ENCODE results near the gene GALNT15.

GALNT15 gene

GRCh38 chr3:16187213-16187790 lies 12.8 kb downstream of the GALNT15 start:
- no peak for DNase-seq (ENCODE audit: low read depth)

- DNase-seq (ENCODE audit: low read depth) = no peak
Measured at GRCh38 chr3:16188071-16188470, 13.6 kb downstream of the GALNT15 start.

GRCh38 chr3:16189201-16189600 lies 14.7 kb downstream of the GALNT15 start:
- DNase-seq (ENCODE audit: low read depth) = no peak

GRCh38 chr3:16190704-16191103 lies 16.2 kb downstream of the GALNT15 start:
- DNase-seq (ENCODE audit: low read depth) = no peak

GRCh38 chr3:16191591-16191990 lies 17.1 kb downstream of the GALNT15 start:
- DNase-seq (ENCODE audit: low read depth) = no peak

- no peak for DNase-seq (ENCODE audit: low read depth)
Measured at GRCh38 chr3:16192176-16192811, 17.8 kb downstream of the GALNT15 start.

- no peak for DNase-seq (ENCODE audit: low read depth)
Measured at GRCh38 chr3:16198427-16198826, 23.9 kb downstream of the GALNT15 start.

GRCh38 chr3:16199769-16200168 lies 25.3 kb downstream of the GALNT15 start:
- no peak for DNase-seq (ENCODE audit: low read depth)

GRCh38 chr3:16200411-16200810 lies 25.9 kb downstream of the GALNT15 start:
- no peak for DNase-seq (ENCODE audit: low read depth)

GRCh38 chr3:16203031-16203430 lies 28.6 kb downstream of the GALNT15 start:
- no peak for DNase-seq (ENCODE audit: low read depth)

GRCh38 chr3:16203671-16204629 lies 29.5 kb downstream of the GALNT15 start:
- no peak for DNase-seq (ENCODE audit: low read depth)

GRCh38 chr3:16204751-16205150 lies 30.3 kb downstream of the GALNT15 start:
- DNase-seq (ENCODE audit: low read depth) = no peak

GRCh38 chr3:16205156-16205870 lies 30.8 kb downstream of the GALNT15 start:
- peak; percentile 22 for DNase-seq (ENCODE audit: low read depth)

GRCh38 chr3:16207031-16207430 lies 32.6 kb downstream of the GALNT15 start:
- no peak for DNase-seq (ENCODE audit: low read depth)

- DNase-seq (ENCODE audit: low read depth) = no peak
Measured at GRCh38 chr3:16211176-16211904, 36.9 kb downstream of the GALNT15 start.

- no peak for DNase-seq (ENCODE audit: low read depth)
Measured at GRCh38 chr3:16214366-16214765, 39.9 kb downstream of the GALNT15 start.

GRCh38 chr3:16216373-16216935 lies 42.0 kb downstream of the GALNT15 start:
- DNase-seq (ENCODE audit: low read depth) = no peak

- no peak for DNase-seq (ENCODE audit: low read depth)
Measured at GRCh38 chr3:16219777-16220176, 45.3 kb downstream of the GALNT15 start.

- DNase-seq (ENCODE audit: low read depth) = no peak
Measured at GRCh38 chr3:16221990-16222389, 47.5 kb downstream of the GALNT15 start.

- DNase-seq (ENCODE audit: low read depth) = no peak
Measured at GRCh38 chr3:16222547-16222946, 48.1 kb downstream of the GALNT15 start.

GRCh38 chr3:16224325-16224724 lies 49.8 kb downstream of the GALNT15 start:
- no peak for DNase-seq (ENCODE audit: low read depth)
